Measurements from ENCODE around the gene UGT1A6. TPM values are rescaled to one million over a fixed set of nuclear protein-coding genes. Genes with fewer than 3 reads are reported as not detected.

The UGT1A6 gene
- total RNA-seq, 1 donor from 2014 or later = 3.2 TPM

- intact Hi-C loops (cut with DNase I) = no loop called here
- H3K4me3 ChIP-seq = no peak within 1 kb of the TSS
- ATAC-seq = no peak
These were observed 21.2 kb upstream of the UGT1A6 start, which contains the start of gene UGT1A9 for GRCh38 chr2:233671290-233672161. UGT1A9 (plus strand) TSS chr2:233671898; CDS start chr2:233671935, 37 bp downstream.

GRCh38 chr2:233672886-233673285 lies 19.8 kb upstream of the UGT1A6 start:
- ATAC-seq (no peak), DNase-seq (no peak)
- H3K4me3 ChIP-seq = no peak overlapping the region
- no peaks in the 10 kb centered on the region for H3K9me3 ChIP-seq
- no peaks in the 10 kb centered on the region for H3K36me3 ChIP-seq
- H3K27ac ChIP-seq = no peak overlapping the region
- H3K4me1 ChIP-seq = no peaks in the 10 kb centered on the region
- H3K27me3 ChIP-seq = no peaks in the 10 kb centered on the region
- no peak for TF ChIP-seq CTCF (IDR thresholded peaks at IDR 0.05)
- intact Hi-C loops (cut with DNase I) = no loop called here

More at GRCh38 chr2:233671290-233672161, 21.2 kb upstream of the UGT1A6 start, which contains the start of gene UGT1A9:
- H3K27me3 ChIP-seq = no peaks in the 10 kb centered on the region
- H3K36me3 ChIP-seq = no peaks in the 10 kb centered on the region
- H3K9me3 ChIP-seq = no peaks in the 10 kb centered on the region
- H3K27ac ChIP-seq = no peak within 1 kb of the TSS
- no peak for DNase-seq
- H3K4me1 ChIP-seq = no peaks in the 10 kb centered on the region
- TF ChIP-seq CTCF (IDR thresholded peaks at IDR 0.05) = no peak

- Histone ChIP-seq H3K4me3 (no peak overlapping the region), H3K9me3 (no peaks in the 10 kb centered on the region), H3K27ac (no peak overlapping the region), H3K4me1 (no peaks in the 10 kb centered on the region), H3K27me3 (no peaks in the 10 kb centered on the region), H3K36me3 (no peaks in the 10 kb centered on the region)
- TF ChIP-seq CTCF (IDR thresholded peaks at IDR 0.05) = no peak
- no peak for ATAC-seq
- DNase-seq = no peak
- intact Hi-C loops (cut with DNase I) = no loop called here
These were observed 18.8 kb upstream of the UGT1A6 start for GRCh38 chr2:233673896-233674295.

GRCh38 chr2:233674314-233674713 lies 18.4 kb upstream of the UGT1A6 start:
- intact Hi-C loops (cut with DNase I) = no loop called here
- Histone ChIP-seq H3K4me3 (no peak overlapping the region), H3K27me3 (no peaks in the 10 kb centered on the region), H3K4me1 (no peaks in the 10 kb centered on the region), H3K9me3 (no peaks in the 10 kb centered on the region), H3K36me3 (no peaks in the 10 kb centered on the region), H3K27ac (no peak overlapping the region)
- TF ChIP-seq CTCF (IDR thresholded peaks at IDR 0.05) = no peak
- DNase-seq (no peak), ATAC-seq (no peak)

GRCh38 chr2:233674995-233675394 lies 17.7 kb upstream of the UGT1A6 start:
- ATAC-seq (no peak), DNase-seq (no peak)
- H3K9me3 ChIP-seq = no peaks in the 10 kb centered on the region
- H3K4me3 ChIP-seq = no peak overlapping the region
- H3K27me3 ChIP-seq = no peaks in the 10 kb centered on the region
- no peak for TF ChIP-seq CTCF (IDR thresholded peaks at IDR 0.05)
- intact Hi-C loops (cut with DNase I) = no loop called here
- no peaks in the 10 kb centered on the region for H3K4me1 ChIP-seq
- H3K36me3 ChIP-seq = no peaks in the 10 kb centered on the region
- H3K27ac ChIP-seq = no peak overlapping the region
